Breast epithelium (tissue), 3 donors: ENCODE results near the gene TNFRSF6B.
"Not testable (repeated sequence)": the region's sequence is repeated elsewhere in the genome, so short reads cannot be mapped to it uniquely, and the experiment has no call there.

Experiments used
- CTCF ChIP-seq, 3 donors: fragments of 450-650 bp; IDR thresholded peaks; one replicate each; pipeline ENCODE4 v1.5.1; 2016 to 2017; ENCODE audit warnings: antibody characterized with exemption in 3 of 3, mild to moderate bottlenecking in 3 of 3, moderate library complexity in 3 of 3
- POLR2A ChIP-seq: fragments of 450-650 bp; IDR thresholded peaks from one replicate; pipeline ENCODE4 v1.6.1; 2016; ENCODE audit warnings: antibody characterized with exemption, mild to moderate bottlenecking, moderate library complexity
- POLR2AphosphoS5 ChIP-seq, 3 donors: sonication (generic); formaldehyde crosslinking; IDR thresholded peaks; one replicate each; pipeline ENCODE4 v1.6.1; 2017; ENCODE audit warnings: antibody characterized with exemption in 3 of 3

GRCh38 chr20:63650486-63650885 is 46.0 kb upstream of the TNFRSF6B start:
- TF ChIP-seq CTCF (IDR thresholded peaks at IDR 0.05); POLR2A; POLR2AphosphoS5 (IDR thresholded peaks at IDR 0.05): not testable (repeated sequence)
